T-helper 1 cell treated with Interleukin-12 subunit alpha and Interleukin-12 subunit beta and Interleukin-4 antibody, amounts not matched to agents 30 μg/mL and 1 μg/mL, for 36 hours (primary cell): Measurements from ENCODE around the gene HOXA7.

Experiments
- H3K27ac Mint-ChIP-seq: one replicate; pipeline ENCODE4 v1.8.0; 2021; ENCODE audit warnings: mild to moderate bottlenecking, mixed read lengths
- H3K27me3 Mint-ChIP-seq: one replicate; pipeline ENCODE4 v1.8.0; 2021; ENCODE audit warnings: low read depth, mixed read lengths
- H3K36me3 Mint-ChIP-seq: one replicate; pipeline ENCODE4 v1.8.0; 2021; ENCODE audit warnings: low read depth, mixed read lengths
- H3K4me1 Mint-ChIP-seq: one replicate; pipeline ENCODE4 v1.8.0; 2021; ENCODE audit warnings: low read depth, mixed read lengths
- H3K4me3 Mint-ChIP-seq: one replicate; pipeline ENCODE4 v1.8.0; 2021; ENCODE audit warnings: mild to moderate bottlenecking, moderate library complexity, mixed read lengths
- H3K9me3 Mint-ChIP-seq: one replicate; pipeline ENCODE4 v1.8.0; 2021; ENCODE audit warnings: mixed read lengths

HOXA7 gene

GRCh38 chr7:27188386-27189294 is 32.2 kb upstream of the HOXA7 start:
- Mint-ChIP-seq H3K36me3 (peaks cover 10% of the 10 kb centered on the region), H3K4me3 (peak overlapping the region; percentile 42), H3K27ac (peak overlapping the region; percentile 36), H3K27me3 (peaks cover 88% of the 10 kb centered on the region), H3K9me3 (no peaks in the 10 kb centered on the region), H3K4me1 (peaks cover 23% of the 10 kb centered on the region)

- H3K9me3 Mint-ChIP-seq = no peaks in the 10 kb centered on the region
- peaks cover 10% of the 10 kb centered on the region for H3K36me3 Mint-ChIP-seq
- H3K4me1 Mint-ChIP-seq = peaks cover 22% of the 10 kb centered on the region
- peak overlapping the region; percentile 41 for H3K27ac Mint-ChIP-seq
- H3K27me3 Mint-ChIP-seq = peaks cover 88% of the 10 kb centered on the region
- H3K4me3 Mint-ChIP-seq = peak overlapping the region; percentile 42
Measured at GRCh38 chr7:27187475-27188385, 31.3 kb upstream of the HOXA7 start.

DNA sequence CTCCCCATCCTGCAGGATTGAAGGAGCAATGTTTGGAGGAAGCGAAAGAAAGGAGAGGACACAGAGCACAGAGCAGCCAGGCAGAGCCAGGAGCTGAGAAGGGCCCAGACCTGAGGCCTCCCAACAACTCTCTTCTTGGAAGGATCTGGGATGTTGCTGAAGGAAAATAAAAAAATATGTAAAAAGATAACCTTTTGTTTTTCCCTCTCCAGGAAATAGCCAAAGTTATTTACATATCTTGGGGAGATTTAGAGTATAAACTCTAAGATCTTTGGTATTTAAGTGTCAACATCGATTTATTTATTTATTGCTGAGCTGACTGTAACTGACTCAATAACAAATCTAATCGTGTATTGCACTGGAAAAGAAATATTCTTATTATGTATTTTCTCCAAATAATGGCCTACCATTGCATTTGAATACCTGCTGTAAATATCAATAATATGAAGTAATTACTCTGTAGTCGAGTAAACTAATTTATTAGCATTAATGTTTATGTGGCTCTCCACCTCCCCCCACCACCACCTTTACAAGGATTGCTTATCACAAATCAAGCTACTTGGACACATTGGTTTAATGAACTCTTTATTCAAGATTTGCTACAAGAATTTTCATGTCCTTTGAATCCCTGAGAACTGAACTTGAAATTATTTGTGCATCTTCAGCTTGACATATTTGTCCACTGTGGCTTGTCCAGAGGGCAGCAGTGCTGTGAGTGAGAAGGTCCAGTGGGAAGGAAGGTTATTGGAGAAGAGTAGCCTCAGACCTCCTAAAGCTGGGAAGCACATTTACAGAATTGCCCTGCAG is 30.4 kb upstream of the HOXA7 start:
- Mint-ChIP-seq H3K4me1 (peaks cover 21% of the 10 kb centered on the region), H3K9me3 (no peaks in the 10 kb centered on the region), H3K27me3 (peaks cover 91% of the 10 kb centered on the region), H3K36me3 (peaks cover 10% of the 10 kb centered on the region), H3K4me3 (no peak overlapping the region), H3K27ac (no peak overlapping the region)

- no peaks in the 10 kb centered on the region for H3K9me3 Mint-ChIP-seq
- peak overlapping the region; percentile 63 for H3K4me3 Mint-ChIP-seq
- peaks cover 21% of the 10 kb centered on the region for H3K4me1 Mint-ChIP-seq
- peaks cover 10% of the 10 kb centered on the region for H3K36me3 Mint-ChIP-seq
- H3K27ac Mint-ChIP-seq = peak overlapping the region; percentile 87
- peaks cover 92% of the 10 kb centered on the region for H3K27me3 Mint-ChIP-seq
Measured at GRCh38 chr7:27185854-27186667, 29.6 kb upstream of the HOXA7 start.

DNA sequence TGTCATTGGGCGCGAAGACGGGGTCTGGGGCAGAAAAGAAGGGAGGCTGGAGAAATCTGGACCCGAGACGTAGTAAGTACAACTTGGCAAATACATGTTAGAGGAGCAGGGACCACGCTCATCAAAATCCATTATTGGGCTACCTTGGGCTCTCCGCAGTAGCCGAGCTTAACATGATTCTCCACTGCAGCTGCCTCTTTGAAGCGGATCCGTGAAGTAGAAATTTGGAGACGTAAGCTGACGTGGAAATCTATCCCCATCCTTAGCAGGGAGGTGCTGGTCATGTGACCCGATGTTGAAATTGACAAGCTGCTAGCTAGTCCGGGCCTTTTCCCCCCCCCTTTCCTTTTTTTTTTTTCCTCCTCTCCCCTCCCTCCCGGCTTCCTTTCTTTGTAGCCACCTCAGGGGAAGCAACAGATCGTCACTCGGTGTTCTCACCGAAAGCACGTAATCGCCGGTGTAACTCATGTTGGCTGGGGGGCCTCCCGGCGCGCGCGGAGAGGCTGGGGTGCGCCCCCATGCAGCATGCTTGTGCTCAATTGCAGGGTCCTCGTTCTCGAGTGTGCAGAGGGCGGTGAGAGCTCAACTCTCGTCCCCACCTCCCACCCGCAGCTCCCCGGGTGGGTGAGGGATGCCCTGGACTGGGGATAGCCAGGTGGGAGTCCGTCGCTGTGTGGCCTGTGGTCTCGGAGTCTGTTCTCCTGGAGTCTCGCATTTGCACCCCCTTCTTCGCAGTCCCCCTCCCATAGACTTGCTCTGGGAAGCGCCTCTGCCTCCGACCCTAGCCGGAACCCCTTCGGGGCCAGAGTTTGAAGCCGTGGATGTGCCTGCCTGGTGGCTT is 28.8 kb upstream of the HOXA7 start, which contains the start of gene HOXA11:
TSS of gene HOXA11 (minus strand) at position 220 of the 841 bp plus-strand sequence. CDS start at position 132, 88 bp downstream.
- H3K4me1 Mint-ChIP-seq = peaks cover 21% of the 10 kb centered on the region
- H3K4me3 Mint-ChIP-seq = peak within 1 kb of the TSS; percentile 63
- H3K36me3 Mint-ChIP-seq = peaks cover 7% of the 10 kb centered on the region
- no peaks in the 10 kb centered on the region for H3K9me3 Mint-ChIP-seq
- peak within 1 kb of the TSS; percentile 87 for H3K27ac Mint-ChIP-seq
- peaks cover 88% of the 10 kb centered on the region for H3K27me3 Mint-ChIP-seq

DNA sequence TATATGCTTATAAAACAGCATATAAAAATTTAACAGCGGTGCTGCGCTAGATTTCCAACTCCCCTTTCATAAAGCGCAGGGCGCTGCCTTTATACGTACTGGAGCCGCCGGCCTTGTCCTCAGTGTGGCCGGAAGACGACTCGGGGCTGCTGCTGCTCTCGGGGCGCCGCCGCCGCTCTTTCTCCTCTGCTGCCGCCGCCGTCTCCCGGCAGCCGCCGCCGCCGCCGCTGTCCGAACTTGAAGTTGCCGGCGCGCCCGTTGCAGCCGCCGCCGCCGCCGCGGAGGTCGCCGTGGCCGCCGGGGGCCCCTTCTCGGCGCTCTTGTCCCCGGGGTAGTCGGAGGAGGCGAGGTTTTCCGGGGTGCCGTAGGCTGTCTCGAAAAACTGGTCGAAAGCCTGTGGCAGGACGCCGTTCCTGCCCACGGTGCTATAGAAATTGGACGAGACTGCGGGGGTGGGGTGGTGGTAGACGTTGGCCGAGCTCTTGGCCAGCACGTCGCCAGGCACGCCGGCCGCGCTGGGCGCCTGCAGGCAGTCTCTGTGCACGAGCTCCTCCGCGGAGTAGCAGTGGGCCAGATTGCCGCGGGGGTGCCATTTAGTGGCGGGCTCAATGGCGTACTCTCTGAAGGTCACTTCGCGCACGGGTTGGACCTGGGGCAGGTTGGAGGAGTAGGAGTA is 28.0 kb upstream of the HOXA7 start:
- Mint-ChIP-seq H3K27me3 (peaks cover 86% of the 10 kb centered on the region), H3K9me3 (no peaks in the 10 kb centered on the region), H3K36me3 (peaks cover 4% of the 10 kb centered on the region), H3K4me3 (peak overlapping the region; percentile 42), H3K4me1 (peaks cover 21% of the 10 kb centered on the region), H3K27ac (peak overlapping the region; percentile 67)

DNA sequence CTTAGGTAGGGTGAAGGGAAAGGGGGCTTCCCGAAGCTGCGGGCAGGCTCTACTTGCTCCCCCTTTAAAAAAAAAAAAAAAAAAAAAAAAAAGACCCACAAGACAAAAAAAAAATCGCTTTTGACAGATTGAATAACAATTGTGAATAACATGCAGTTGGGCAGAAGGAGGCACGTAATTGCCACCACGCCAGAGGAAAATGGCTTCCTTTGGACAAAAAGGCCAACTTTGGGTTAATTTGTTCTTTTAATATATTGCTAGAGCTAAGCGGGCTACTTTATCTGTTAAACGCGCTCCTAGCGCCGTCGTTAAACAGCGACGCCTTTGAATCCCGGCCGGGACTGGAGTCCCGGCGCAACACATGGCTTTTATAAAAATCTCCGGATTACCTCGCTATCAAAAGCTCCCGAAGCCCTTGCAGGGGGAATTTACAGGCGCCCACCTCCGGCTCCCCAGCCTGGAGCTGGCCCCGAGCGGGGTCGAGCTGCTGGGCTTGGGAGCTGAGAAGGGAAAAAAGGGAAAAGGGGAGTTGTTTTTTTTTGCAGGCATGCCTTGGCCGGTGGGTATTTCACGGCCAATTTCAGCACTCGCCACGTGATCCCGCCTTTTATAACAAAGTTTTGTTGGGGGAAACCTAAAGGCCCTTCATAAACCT is 27.3 kb upstream of the HOXA7 start:
- H3K27ac Mint-ChIP-seq = peak overlapping the region; percentile 31
- H3K4me1 Mint-ChIP-seq = peaks cover 23% of the 10 kb centered on the region
- peaks cover 4% of the 10 kb centered on the region for H3K36me3 Mint-ChIP-seq

GRCh38 chr7:27182861-27183681 is 26.6 kb upstream of the HOXA7 start:
- Mint-ChIP-seq H3K27ac (peak overlapping the region; percentile 31), H3K27me3 (peaks cover 85% of the 10 kb centered on the region), H3K36me3 (peaks cover 4% of the 10 kb centered on the region), H3K4me3 (no peak overlapping the region), H3K9me3 (no peaks in the 10 kb centered on the region), H3K4me1 (peaks cover 18% of the 10 kb centered on the region)

More for the DNA sequence above, 27.3 kb upstream of the HOXA7 start:
- Mint-ChIP-seq H3K4me3 (no peak overlapping the region), H3K9me3 (no peaks in the 10 kb centered on the region), H3K27me3 (peaks cover 86% of the 10 kb centered on the region)

DNA sequence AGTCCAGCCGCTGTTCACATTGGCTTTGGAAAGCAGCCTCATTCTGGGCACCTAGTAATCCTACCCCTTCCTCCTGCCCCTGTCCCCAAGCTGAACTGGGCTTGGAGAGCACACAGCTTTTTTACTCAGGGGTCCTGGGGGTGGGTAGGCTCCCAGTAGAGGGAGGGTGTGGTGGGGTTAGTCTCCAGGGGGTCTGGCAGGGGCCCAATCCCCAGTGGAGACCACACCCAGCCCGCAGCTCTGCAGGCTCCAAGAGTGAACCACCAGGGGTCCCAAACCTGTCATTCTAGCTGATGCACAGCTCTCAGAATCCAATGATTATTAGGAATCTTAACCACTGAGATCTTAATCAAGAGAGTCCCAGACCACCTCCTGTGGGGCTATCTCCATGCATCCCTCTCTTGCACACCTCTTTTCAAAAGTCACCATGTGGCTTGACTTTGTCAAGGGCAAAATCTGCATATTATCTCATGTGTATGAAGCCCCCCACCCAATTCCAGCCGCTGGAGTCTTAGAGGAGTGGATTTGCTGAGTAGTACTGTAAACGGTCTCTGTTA is 25.9 kb upstream of the HOXA7 start:
- H3K9me3 Mint-ChIP-seq = no peaks in the 10 kb centered on the region
- peaks cover 4% of the 10 kb centered on the region for H3K36me3 Mint-ChIP-seq
- H3K4me3 Mint-ChIP-seq = no peak overlapping the region
- peaks cover 85% of the 10 kb centered on the region for H3K27me3 Mint-ChIP-seq
- H3K27ac Mint-ChIP-seq = no peak overlapping the region
- peaks cover 18% of the 10 kb centered on the region for H3K4me1 Mint-ChIP-seq

- peaks cover 18% of the 10 kb centered on the region for H3K4me1 Mint-ChIP-seq
- H3K27me3 Mint-ChIP-seq = peaks cover 80% of the 10 kb centered on the region
- no peak overlapping the region for H3K27ac Mint-ChIP-seq
- H3K9me3 Mint-ChIP-seq = no peaks in the 10 kb centered on the region
- peaks cover 4% of the 10 kb centered on the region for H3K36me3 Mint-ChIP-seq
- H3K4me3 Mint-ChIP-seq = no peak overlapping the region
Measured at GRCh38 chr7:27181795-27182275, 25.4 kb upstream of the HOXA7 start.
